Breast epithelium (tissue), 4 donors: ENCODE measurements around the gene WLS. TPM values are rescaled to one million over a fixed set of nuclear protein-coding genes. Genes with fewer than 3 reads are reported as not detected.
"Not testable (repeated sequence)": the region's sequence is repeated elsewhere in the genome, so short reads cannot be mapped to it uniquely, and the experiment has no call there.

ENCODE experiments used
- DNase-seq, 2 donors: peaks; one replicate each; pipeline ENCODE4 v3.0.0-alpha.2; 2019; ENCODE audit warnings: low spot score in 2 of 2
- H3K27ac ChIP-seq, 2 donors: fragments of 200-600 bp; sonication (generic) in 1 of 2; one replicate each; pipeline ENCODE4 v1.5.1; 2016 to 2019; ENCODE audit warnings: mild to moderate bottlenecking in 1 of 2
- H3K27me3 ChIP-seq, 2 donors: fragments of 200-600 bp; sonication (generic) in 1 of 2; one replicate each; pipeline versions ENCODE4 v1.5.1 to v1.6.0; 2017 to 2019; ENCODE audit warnings: control low read depth in 1 of 2, mild to moderate bottlenecking in 1 of 2
- H3K36me3 ChIP-seq: fragments of 200-600 bp; one replicate; pipeline ENCODE4 v1.5.1; 2019
- H3K4me1 ChIP-seq, 2 donors: fragments of 200-600 bp; sonication (generic); one replicate each; pipeline ENCODE4 v1.5.1; 2016 to 2019; ENCODE audit warnings: control low read depth in 1 of 2
- H3K4me3 ChIP-seq, 3 donors: fragments of 200-600 bp; sonication (generic); 1 replicate in 2 of 3; 2 replicates in 1 of 3; pipeline ENCODE4 v1.5.1; 2016 to 2019; ENCODE audit warnings: mild to moderate bottlenecking in 3 of 3, moderate library complexity in 2 of 3
- H3K9me3 ChIP-seq, 2 donors: fragments of 200-600 bp; sonication (generic) in 1 of 2; one replicate each; pipeline ENCODE4 v1.5.1; 2016 to 2019; ENCODE audit warnings: control low read depth in 1 of 2
- POLR2A ChIP-seq: fragments of 450-650 bp; IDR thresholded peaks from one replicate; pipeline ENCODE4 v1.6.1; 2016; ENCODE audit warnings: antibody characterized with exemption, mild to moderate bottlenecking, moderate library complexity
- POLR2AphosphoS5 ChIP-seq, 3 donors: sonication (generic); formaldehyde crosslinking; IDR thresholded peaks; one replicate each; pipeline ENCODE4 v1.6.1; 2017; ENCODE audit warnings: antibody characterized with exemption in 3 of 3
- intact Hi-C: fragments of 100-400 bp; cut with DNase I; formaldehyde crosslinking; loops from one replicate; pipeline ENCODE4 v1.15.1; 2023; ENCODE audit warnings: low total_unique reads
- total RNA-seq, 3 donors: library from RNA; depleted of rRNA; stranded (reverse); fragments of >200 nt; gene quantifications; one replicate each; pipeline ENCODE4 v1.1.0, GENCODE V29; 2016
- TF ChIP-seq, protein P1 (sequence below), 3 donors: fragments of 450-650 bp; IDR thresholded peaks; one replicate each; pipeline ENCODE4 v1.5.1; 2016 to 2017; ENCODE audit warnings: antibody characterized with exemption in 3 of 3, mild to moderate bottlenecking in 3 of 3, moderate library complexity in 3 of 3

WLS gene
- total RNA-seq, 3 donors from 2014 or later = 61.9 to 76.3 (median 62.8) TPM

DNA sequence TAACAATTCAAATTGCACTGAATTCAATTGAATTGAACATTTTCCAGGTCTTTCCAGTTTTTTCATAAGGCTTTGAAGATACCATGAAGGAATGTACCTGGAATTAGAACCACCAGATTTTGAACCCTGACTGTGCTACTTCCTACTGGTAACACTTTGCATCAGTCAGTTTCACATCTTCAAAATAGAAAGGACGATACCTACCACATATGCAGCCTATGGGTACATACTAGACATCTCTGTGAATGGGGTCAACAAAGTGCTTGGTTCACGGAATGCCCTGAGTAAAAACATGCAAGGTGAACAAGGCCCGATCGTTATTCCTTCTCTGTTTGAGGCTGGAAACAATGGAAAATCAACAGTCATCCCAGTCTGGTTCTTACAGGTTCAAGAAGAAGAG, 41.2 kb upstream of the WLS start:
- Histone ChIP-seq H3K27ac (no peak overlapping the region), H3K4me1 (no peaks in the 10 kb centered on the region), H3K4me3 (no peak overlapping the region), H3K36me3 (no peaks in the 10 kb centered on the region), H3K27me3 (no peaks in the 10 kb centered on the region), H3K9me3 (no peaks in the 10 kb centered on the region)
- DNase-seq = no peak
- TF ChIP-seq, protein P1, sequence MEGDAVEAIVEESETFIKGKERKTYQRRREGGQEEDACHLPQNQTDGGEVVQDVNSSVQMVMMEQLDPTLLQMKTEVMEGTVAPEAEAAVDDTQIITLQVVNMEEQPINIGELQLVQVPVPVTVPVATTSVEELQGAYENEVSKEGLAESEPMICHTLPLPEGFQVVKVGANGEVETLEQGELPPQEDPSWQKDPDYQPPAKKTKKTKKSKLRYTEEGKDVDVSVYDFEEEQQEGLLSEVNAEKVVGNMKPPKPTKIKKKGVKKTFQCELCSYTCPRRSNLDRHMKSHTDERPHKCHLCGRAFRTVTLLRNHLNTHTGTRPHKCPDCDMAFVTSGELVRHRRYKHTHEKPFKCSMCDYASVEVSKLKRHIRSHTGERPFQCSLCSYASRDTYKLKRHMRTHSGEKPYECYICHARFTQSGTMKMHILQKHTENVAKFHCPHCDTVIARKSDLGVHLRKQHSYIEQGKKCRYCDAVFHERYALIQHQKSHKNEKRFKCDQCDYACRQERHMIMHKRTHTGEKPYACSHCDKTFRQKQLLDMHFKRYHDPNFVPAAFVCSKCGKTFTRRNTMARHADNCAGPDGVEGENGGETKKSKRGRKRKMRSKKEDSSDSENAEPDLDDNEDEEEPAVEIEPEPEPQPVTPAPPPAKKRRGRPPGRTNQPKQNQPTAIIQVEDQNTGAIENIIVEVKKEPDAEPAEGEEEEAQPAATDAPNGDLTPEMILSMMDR (IDR thresholded peaks at IDR 0.05) = no peak
- TF ChIP-seq POLR2A (no peak), POLR2AphosphoS5 (IDR thresholded peaks at IDR 0.05) (no peak)
- intact Hi-C loops = no loop called here

DNA sequence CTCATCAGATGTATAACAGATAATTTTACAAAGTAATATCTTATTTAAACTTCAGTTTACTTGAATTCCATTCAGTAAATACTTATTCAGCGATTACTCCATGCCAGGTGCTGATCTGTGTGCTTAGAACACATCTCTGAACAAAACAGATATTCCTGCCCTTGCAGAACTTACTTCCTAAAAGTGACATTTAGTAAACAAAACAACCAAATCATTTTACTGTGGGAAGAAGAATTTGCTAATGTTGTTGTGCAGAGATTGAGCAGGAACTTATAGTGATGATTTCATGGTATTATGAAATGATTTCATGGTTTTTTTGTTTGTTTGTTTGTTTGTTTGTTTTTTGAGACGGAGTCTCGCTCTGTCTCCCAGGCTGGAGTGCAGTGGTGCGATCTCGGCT, 39.3 kb upstream of the WLS start:
- intact Hi-C loops = no loop called here
- no peaks in the 10 kb centered on the region for H3K27me3 ChIP-seq
- H3K9me3 ChIP-seq = no peaks in the 10 kb centered on the region
- H3K4me1 ChIP-seq = no peaks in the 10 kb centered on the region
- no peak overlapping the region for H3K27ac ChIP-seq
- DNase-seq = no peak
- TF ChIP-seq POLR2A (no peak), POLR2AphosphoS5 (IDR thresholded peaks at IDR 0.05) (no peak)
- TF ChIP-seq, protein P1 (IDR thresholded peaks at IDR 0.05) = no peak
- H3K36me3 ChIP-seq = no peaks in the 10 kb centered on the region
- no peak overlapping the region for H3K4me3 ChIP-seq

DNA sequence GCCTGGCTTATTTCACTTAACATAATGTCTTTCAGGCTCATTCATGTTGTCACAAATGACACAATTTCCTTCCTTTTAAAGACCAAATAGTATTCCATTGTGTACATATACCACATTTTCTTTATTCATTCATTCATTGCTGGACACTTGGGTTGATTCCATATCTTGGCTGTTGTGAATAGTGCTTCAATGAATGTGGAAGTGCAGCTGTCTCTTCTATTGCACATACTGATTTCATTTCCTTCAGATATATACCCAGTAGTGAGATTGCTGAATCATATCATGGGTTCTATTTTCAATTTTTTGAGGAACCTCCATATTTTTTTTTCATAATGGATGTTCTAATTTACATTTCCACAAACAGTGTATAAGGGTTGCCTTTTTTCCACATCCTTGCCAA, 38.6 kb upstream of the WLS start:
- Histone ChIP-seq H3K4me1 (no peaks in the 10 kb centered on the region), H3K4me3 (no peak overlapping the region), H3K27me3 (no peaks in the 10 kb centered on the region), H3K9me3 (no peaks in the 10 kb centered on the region), H3K27ac (no peak overlapping the region), H3K36me3 (no peaks in the 10 kb centered on the region)
- no peak for TF ChIP-seq POLR2AphosphoS5 (IDR thresholded peaks at IDR 0.05)
- TF ChIP-seq POLR2A = no peak
- TF ChIP-seq, protein P1 (IDR thresholded peaks at IDR 0.05) = no peak
- DNase-seq = no peak
- intact Hi-C loops = no loop called here

DNA sequence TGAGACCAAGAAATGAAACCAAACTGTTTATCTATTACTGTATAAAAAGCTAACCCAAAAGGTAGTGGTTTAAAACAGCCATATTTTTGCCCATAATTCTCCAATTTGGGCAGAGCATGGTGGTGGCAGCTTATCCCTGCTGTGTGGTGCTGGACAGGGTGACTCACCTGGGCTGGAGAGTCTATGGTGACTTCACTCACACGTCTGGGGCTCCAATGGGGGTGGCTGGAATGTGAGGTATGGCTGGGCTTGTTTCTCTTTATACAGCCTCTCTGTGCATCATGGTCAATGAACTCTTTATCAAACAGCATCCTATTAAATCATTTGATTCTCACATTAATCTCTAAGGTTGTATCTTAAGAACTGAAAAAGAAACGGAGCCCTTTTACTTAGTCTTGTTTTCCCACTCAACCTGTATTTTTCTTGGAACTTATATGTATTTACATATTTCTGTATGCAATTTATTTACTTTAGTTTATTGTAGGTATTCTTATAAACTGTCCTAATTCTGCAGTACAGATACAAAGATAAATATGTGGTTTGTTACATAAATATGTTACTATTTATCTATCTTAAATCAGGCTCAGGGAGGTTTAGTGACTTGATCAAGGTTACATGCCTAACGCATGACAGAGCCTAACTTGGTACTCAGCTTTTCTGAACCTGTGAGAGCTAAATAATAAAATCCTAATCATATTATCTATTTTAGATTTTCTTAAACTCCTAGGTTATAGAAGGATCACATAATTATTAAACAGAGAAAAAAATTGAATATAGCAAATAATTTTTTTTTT, 37.5 kb upstream of the WLS start:
- Histone ChIP-seq H3K27ac (no peak overlapping the region), H3K9me3 (no peaks in the 10 kb centered on the region), H3K4me1 (no peaks in the 10 kb centered on the region), H3K4me3 (no peak overlapping the region), H3K27me3 (no peaks in the 10 kb centered on the region), H3K36me3 (no peaks in the 10 kb centered on the region)
- no peak for DNase-seq
- intact Hi-C loops = no loop called here
- TF ChIP-seq, protein P1 (IDR thresholded peaks at IDR 0.05) = no peak
- TF ChIP-seq POLR2A = no peak
- no peak for TF ChIP-seq POLR2AphosphoS5 (IDR thresholded peaks at IDR 0.05)

DNA sequence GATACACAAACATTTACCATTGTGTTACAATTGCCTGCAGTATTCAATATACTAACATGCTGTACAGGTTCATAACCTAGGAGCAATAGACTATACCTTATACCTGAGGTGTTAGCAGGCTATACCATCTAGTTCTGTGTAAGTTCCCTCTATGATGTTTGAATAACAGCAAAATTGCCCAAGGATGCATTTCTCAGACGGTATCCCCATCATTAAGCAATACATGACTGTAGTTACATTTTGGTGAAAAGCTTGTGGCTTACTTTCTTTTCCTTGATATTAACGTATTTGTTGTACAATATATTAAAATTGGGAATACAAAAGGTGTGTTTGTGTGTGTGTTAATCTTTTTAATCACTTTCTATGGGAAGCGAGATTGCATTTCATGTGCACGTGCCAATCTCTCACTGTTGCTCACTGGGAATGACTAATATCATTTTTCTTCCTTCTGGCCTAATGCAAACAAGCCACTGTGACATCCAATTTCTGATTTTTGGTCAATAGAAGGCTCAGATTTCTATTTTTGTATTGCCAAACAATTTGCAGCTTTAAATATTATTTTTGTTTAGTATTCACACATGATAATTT, 36.7 kb upstream of the WLS start:
- H3K4me3 ChIP-seq = no peak overlapping the region
- DNase-seq = no peak
- no peaks in the 10 kb centered on the region for H3K36me3 ChIP-seq
- H3K9me3 ChIP-seq = no peaks in the 10 kb centered on the region
- intact Hi-C loops = no loop called here
- H3K27me3 ChIP-seq = no peaks in the 10 kb centered on the region
- no peak overlapping the region for H3K27ac ChIP-seq
- TF ChIP-seq, protein P1 (IDR thresholded peaks at IDR 0.05) = no peak
- TF ChIP-seq POLR2AphosphoS5 (IDR thresholded peaks at IDR 0.05) (no peak), POLR2A (no peak)
- no peaks in the 10 kb centered on the region for H3K4me1 ChIP-seq

DNA sequence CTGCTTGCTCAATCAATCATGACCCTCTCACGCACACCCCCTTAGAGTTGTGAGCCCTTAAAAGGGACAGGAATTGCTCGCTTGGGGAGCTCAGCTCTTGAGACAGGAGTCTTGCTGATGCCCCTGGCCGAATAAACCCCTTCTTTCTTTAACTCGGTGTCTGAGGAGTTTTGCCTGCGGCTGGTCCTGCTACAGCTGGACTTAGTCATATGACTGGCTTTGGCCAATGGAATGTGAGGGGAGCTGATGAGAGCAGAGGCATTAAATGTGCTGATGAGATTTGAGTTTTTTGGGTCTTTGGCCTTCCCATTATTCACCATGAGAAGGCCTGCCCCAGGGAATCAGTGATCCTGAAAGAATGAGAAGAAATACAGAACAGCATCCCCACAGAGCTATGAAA, 24.5 kb upstream of the WLS start:
- H3K4me1 ChIP-seq, H3K27me3 ChIP-seq, DNase-seq, H3K9me3 ChIP-seq, H3K27ac ChIP-seq, H3K36me3 ChIP-seq, intact Hi-C loops, H3K4me3 ChIP-seq: not testable (repeated sequence)
